SK-N-SH (cell line): Measurements from ENCODE around the gene PFKFB2.

Experiments
- GABPA ChIP-seq: IDR thresholded peaks from 2 replicates; pipeline ENCODE4 v1.4.0; 2012; ENCODE audit warnings: low read depth, mild to moderate bottlenecking
- MXI1 ChIP-seq: IDR thresholded peaks from 2 replicates; pipeline ENCODE4 v1.6.1; 2012; ENCODE audit warnings: mild to moderate bottlenecking, low read depth, low read length, improper control_type of control experiment
- RAD21 ChIP-seq: IDR thresholded peaks from 2 replicates; pipeline ENCODE4 v1.6.1; 2012; ENCODE audit warnings: mild to moderate bottlenecking, low read length
- RFX5 ChIP-seq: IDR thresholded peaks from 2 replicates; pipeline ENCODE4 v1.6.1; 2012; ENCODE audit warnings: mild to moderate bottlenecking, improper control_type of control experiment, low read length
- RXRA ChIP-seq: IDR thresholded peaks from 2 replicates; pipeline ENCODE4 v1.4.0; 2012; ENCODE audit warnings: low read depth, mild to moderate bottlenecking, borderline replicate concordance
- TCF12 ChIP-seq: IDR thresholded peaks from 2 replicates; pipeline ENCODE4 v1.4.0; 2012
- TF ChIP-seq, protein P1 (sequence below): IDR thresholded peaks from 2 replicates; pipeline ENCODE4 v1.6.1; 2012; ENCODE audit warnings: mild to moderate bottlenecking, low read depth, low read length, moderate library complexity
- TF ChIP-seq, protein P2 (sequence below): IDR thresholded peaks from 2 replicates; pipeline ENCODE4 v1.4.0; 2012; ENCODE audit warnings: low read depth
- TF ChIP-seq, protein P3 (sequence below): fragments of 200-600 bp; sonication (generic); IDR thresholded peaks from 2 replicates; pipeline ENCODE4 v1.6.1; 2017; ENCODE audit warnings: antibody characterized with exemption, mild to moderate bottlenecking, moderate library complexity
- TF ChIP-seq, protein P4 (sequence below): IDR thresholded peaks from 2 replicates; pipeline ENCODE4 v1.4.0; 2012; ENCODE audit warnings: low read depth, borderline replicate concordance

DNA sequence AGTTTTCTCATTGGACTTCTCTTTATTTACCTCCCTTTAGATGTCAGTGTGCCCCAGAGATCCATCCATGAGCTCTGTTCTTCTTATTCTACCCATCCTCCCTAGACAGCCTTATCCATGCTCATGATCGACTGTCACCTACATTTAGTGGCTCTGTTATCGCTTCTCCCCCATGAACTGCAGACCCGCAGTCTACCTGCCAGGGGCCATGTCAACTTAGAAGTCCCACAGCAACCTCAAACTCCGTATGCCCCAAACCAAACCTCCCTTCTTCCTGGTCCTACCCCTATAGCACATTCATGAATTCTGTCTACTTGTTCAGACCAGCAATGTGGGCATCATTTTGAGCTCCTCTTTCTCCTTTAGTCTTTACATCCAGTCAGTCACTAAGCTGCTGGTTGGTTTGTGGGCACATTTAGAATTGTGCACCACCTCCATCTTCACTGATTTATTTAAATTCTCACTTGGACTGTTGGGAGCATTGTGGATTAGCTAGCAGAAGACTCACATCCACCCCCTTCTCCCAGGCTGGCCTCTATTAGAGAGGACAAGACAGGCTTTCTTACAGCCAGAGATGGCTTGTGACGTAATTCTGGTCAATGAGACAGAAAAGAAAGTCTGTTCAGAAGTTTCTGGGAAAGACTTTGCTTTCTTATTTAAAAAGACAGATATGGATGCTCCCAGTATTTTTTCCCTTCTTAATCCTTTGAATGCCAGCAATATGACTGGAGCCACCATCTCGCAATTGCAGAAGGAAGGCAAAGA is 39.6 kb upstream of the PFKFB2 start:
- TF ChIP-seq, protein P1, sequence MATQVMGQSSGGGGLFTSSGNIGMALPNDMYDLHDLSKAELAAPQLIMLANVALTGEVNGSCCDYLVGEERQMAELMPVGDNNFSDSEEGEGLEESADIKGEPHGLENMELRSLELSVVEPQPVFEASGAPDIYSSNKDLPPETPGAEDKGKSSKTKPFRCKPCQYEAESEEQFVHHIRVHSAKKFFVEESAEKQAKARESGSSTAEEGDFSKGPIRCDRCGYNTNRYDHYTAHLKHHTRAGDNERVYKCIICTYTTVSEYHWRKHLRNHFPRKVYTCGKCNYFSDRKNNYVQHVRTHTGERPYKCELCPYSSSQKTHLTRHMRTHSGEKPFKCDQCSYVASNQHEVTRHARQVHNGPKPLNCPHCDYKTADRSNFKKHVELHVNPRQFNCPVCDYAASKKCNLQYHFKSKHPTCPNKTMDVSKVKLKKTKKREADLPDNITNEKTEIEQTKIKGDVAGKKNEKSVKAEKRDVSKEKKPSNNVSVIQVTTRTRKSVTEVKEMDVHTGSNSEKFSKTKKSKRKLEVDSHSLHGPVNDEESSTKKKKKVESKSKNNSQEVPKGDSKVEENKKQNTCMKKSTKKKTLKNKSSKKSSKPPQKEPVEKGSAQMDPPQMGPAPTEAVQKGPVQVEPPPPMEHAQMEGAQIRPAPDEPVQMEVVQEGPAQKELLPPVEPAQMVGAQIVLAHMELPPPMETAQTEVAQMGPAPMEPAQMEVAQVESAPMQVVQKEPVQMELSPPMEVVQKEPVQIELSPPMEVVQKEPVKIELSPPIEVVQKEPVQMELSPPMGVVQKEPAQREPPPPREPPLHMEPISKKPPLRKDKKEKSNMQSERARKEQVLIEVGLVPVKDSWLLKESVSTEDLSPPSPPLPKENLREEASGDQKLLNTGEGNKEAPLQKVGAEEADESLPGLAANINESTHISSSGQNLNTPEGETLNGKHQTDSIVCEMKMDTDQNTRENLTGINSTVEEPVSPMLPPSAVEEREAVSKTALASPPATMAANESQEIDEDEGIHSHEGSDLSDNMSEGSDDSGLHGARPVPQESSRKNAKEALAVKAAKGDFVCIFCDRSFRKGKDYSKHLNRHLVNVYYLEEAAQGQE = no peak
- TF ChIP-seq MXI1 (no peak), RFX5 (no peak), GABPA (no peak), RAD21 (no peak), TCF12 (no peak), RXRA (no peak)
- TF ChIP-seq, protein P2, sequence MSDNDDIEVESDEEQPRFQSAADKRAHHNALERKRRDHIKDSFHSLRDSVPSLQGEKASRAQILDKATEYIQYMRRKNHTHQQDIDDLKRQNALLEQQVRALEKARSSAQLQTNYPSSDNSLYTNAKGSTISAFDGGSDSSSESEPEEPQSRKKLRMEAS = no peak
- TF ChIP-seq, protein P3, sequence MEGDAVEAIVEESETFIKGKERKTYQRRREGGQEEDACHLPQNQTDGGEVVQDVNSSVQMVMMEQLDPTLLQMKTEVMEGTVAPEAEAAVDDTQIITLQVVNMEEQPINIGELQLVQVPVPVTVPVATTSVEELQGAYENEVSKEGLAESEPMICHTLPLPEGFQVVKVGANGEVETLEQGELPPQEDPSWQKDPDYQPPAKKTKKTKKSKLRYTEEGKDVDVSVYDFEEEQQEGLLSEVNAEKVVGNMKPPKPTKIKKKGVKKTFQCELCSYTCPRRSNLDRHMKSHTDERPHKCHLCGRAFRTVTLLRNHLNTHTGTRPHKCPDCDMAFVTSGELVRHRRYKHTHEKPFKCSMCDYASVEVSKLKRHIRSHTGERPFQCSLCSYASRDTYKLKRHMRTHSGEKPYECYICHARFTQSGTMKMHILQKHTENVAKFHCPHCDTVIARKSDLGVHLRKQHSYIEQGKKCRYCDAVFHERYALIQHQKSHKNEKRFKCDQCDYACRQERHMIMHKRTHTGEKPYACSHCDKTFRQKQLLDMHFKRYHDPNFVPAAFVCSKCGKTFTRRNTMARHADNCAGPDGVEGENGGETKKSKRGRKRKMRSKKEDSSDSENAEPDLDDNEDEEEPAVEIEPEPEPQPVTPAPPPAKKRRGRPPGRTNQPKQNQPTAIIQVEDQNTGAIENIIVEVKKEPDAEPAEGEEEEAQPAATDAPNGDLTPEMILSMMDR = no peak
- TF ChIP-seq, protein P4, sequence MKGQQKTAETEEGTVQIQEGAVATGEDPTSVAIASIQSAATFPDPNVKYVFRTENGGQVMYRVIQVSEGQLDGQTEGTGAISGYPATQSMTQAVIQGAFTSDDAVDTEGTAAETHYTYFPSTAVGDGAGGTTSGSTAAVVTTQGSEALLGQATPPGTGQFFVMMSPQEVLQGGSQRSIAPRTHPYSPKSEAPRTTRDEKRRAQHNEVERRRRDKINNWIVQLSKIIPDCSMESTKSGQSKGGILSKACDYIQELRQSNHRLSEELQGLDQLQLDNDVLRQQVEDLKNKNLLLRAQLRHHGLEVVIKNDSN = no peak
